HEK293T (cell line): Measurements from ENCODE around the gene MYO9A.
"Not testable (repeated sequence)": the region's sequence is repeated elsewhere in the genome, so short reads cannot be mapped to it uniquely, and the experiment has no call there.

ENCODE experiments used
- CTCF ChIA-PET: fragments of 350-600 bp; formaldehyde crosslinking; extraction: SDS; loops from one replicate; lab custom pipeline; 2021; ENCODE audit warnings: antibody characterized with exemption, inconsistent platforms; lab: Yijun Ruan, JAX
- POLR2A ChIA-PET: fragments of 350-600 bp; formaldehyde crosslinking; extraction: SDS; loops from one replicate; lab custom pipeline; 2020; ENCODE audit warnings: antibody characterized with exemption, inconsistent platforms; lab: Yijun Ruan, JAX
- DNase-seq: peaks from one replicate; pipeline ENCODE4 v3.0.0; 2012; ENCODE audit warnings: mixed read lengths; ENCODE audit errors: extremely low spot score
- ARNT ChIP-seq: fragments of 450-650 bp; IDR thresholded peaks from 2 replicates; pipeline ENCODE4 v1.6.1; 2017; ENCODE audit warnings: mild to moderate bottlenecking
- BHLHE40 ChIP-seq: fragments of 450-650 bp; IDR thresholded peaks from 2 replicates; pipeline ENCODE4 v1.6.1; 2016; ENCODE audit warnings: mild to moderate bottlenecking, moderate library complexity, borderline replicate concordance
- CTBP1 ChIP-seq: fragments of 450-650 bp; IDR thresholded peaks from 2 replicates; pipeline ENCODE4 v1.6.1; 2016; ENCODE audit warnings: borderline replicate concordance
- ELF4 ChIP-seq: fragments of 450-650 bp; IDR thresholded peaks from 2 replicates; pipeline ENCODE4 v1.6.1; 2017; ENCODE audit warnings: antibody characterized with exemption
- FOXA1 ChIP-seq: fragments of 450-650 bp; IDR thresholded peaks from 2 replicates; pipeline ENCODE4 v1.6.1; 2016; ENCODE audit warnings: mild to moderate bottlenecking
- FOXK2 ChIP-seq: fragments of 450-650 bp; IDR thresholded peaks from 2 replicates; pipeline ENCODE4 v1.6.1; 2016; ENCODE audit warnings: mild to moderate bottlenecking
- FOXM1 ChIP-seq: fragments of 450-650 bp; IDR thresholded peaks from 2 replicates; pipeline ENCODE4 v1.6.1; 2017; ENCODE audit warnings: mild to moderate bottlenecking, borderline replicate concordance
- HDGF ChIP-seq: fragments of 450-650 bp; IDR thresholded peaks from 2 replicates; pipeline ENCODE4 v1.6.1; 2017; ENCODE audit warnings: antibody characterized with exemption, borderline replicate concordance
- L3MBTL2 ChIP-seq: fragments of 450-650 bp; conservative IDR thresholded peaks from 2 replicates; pipeline ENCODE4 v1.6.1; 2016; ENCODE audit warnings: mild to moderate bottlenecking
- LEF1 ChIP-seq: fragments of 450-650 bp; IDR thresholded peaks from 2 replicates; pipeline ENCODE4 v1.6.1; 2017; ENCODE audit warnings: mild to moderate bottlenecking, borderline replicate concordance
- NFRKB ChIP-seq: fragments of 450-650 bp; IDR thresholded peaks from 2 replicates; pipeline ENCODE4 v1.6.1; 2016; ENCODE audit warnings: mild to moderate bottlenecking, moderate library complexity
- PKNOX1 ChIP-seq: fragments of 450-650 bp; IDR thresholded peaks from 2 replicates; pipeline ENCODE4 v1.6.1; 2016
- SP1 ChIP-seq: fragments of 450-650 bp; IDR thresholded peaks from 2 replicates; pipeline ENCODE4 v1.6.1; 2017
- SUZ12 ChIP-seq: fragments of 450-650 bp; IDR thresholded peaks from 2 replicates; pipeline ENCODE4 v1.6.1; 2016; ENCODE audit warnings: mild to moderate bottlenecking
- TARDBP ChIP-seq: fragments of 450-650 bp; IDR thresholded peaks from 2 replicates; pipeline ENCODE4 v1.6.1; 2016
- ZNF384 ChIP-seq: fragments of 450-650 bp; IDR thresholded peaks from 2 replicates; pipeline ENCODE4 v1.6.1; 2016

Gene MYO9A

GRCh38 chr15:72033711-72034110, 84.2 kb downstream of the MYO9A start:
- POLR2A ChIA-PET: interaction anchor here (1.4 kb wide), 1 partner anchor 84 kb away, joined by 3 read pairs; the partner anchor contains the start of genes MYO9A and SENP8
- CTCF ChIA-PET: interaction anchor here (0.9 kb wide), 1 partner anchor 9 kb away, joined by 3 read pairs; no protein-coding TSS in a partner anchor
- no peak for DNase-seq
- no peak for TF ChIP-seq ARNT
- no peak for TF ChIP-seq L3MBTL2
- TF ChIP-seq LEF1: no peak
- no peak for TF ChIP-seq SUZ12
- TF ChIP-seq SP1: no peak
- TF ChIP-seq HDGF: no peak
- TF ChIP-seq TARDBP: no peak
- no peak for TF ChIP-seq NFRKB
- no peak for TF ChIP-seq ZNF384
- no peak for TF ChIP-seq FOXM1
- no peak for TF ChIP-seq CTBP1
- no peak for TF ChIP-seq PKNOX1
- no peak for TF ChIP-seq FOXK2
- no peak for TF ChIP-seq FOXA1
- TF ChIP-seq BHLHE40: no peak

- CTCF ChIA-PET: interaction anchor here (0.9 kb wide), 1 partner anchor 9 kb away, joined by 3 read pairs; no protein-coding TSS in a partner anchor
- TF ChIP-seq SP1 (no peak), LEF1 (no peak), NFRKB (no peak)
- no peak for DNase-seq
- POLR2A ChIA-PET: interaction anchor here (1.4 kb wide), 1 partner anchor 85 kb away, joined by 3 read pairs; the partner anchor contains the start of genes MYO9A and SENP8
These were observed 84.7 kb downstream of the MYO9A start for GRCh38 chr15:72033285-72033684.

GRCh38 chr15:72021604-72022003, 96.3 kb downstream of the MYO9A start:
- no peak for TF ChIP-seq FOXA1
- no peak for TF ChIP-seq LEF1
- TF ChIP-seq CTBP1: no peak
- TF ChIP-seq HDGF: no peak
- no peak for TF ChIP-seq NFRKB
- no peak for TF ChIP-seq ELF4
- no peak for TF ChIP-seq ZNF384
- TF ChIP-seq FOXK2: no peak
- no peak for TF ChIP-seq SP1
- no peak for TF ChIP-seq SUZ12
- no peak for TF ChIP-seq FOXM1
- no peak for DNase-seq
- ChIA-PET CTCF (no interaction called here), POLR2A (no interaction called here)

- POLR2A ChIA-PET: no interaction called here
- DNase-seq: no peak
- CTCF ChIA-PET: no interaction called here
- TF ChIP-seq LEF1 (no peak), ARNT (no peak), FOXM1 (no peak), TARDBP (no peak), NFRKB (no peak), FOXA1 (no peak), CTBP1 (no peak), FOXK2 (no peak)
These were observed 97.2 kb downstream of the MYO9A start for GRCh38 chr15:72020799-72021198.

- DNase-seq, POLR2A ChIA-PET, CTCF ChIA-PET: not testable (repeated sequence)
These were observed 103.4 kb downstream of the MYO9A start for GRCh38 chr15:72014555-72014954.

GRCh38 chr15:72013703-72014102, 104.2 kb downstream of the MYO9A start:
- DNase-seq: no peak
- TF ChIP-seq NFRKB: no peak
- TF ChIP-seq L3MBTL2: no peak
- TF ChIP-seq ELF4: no peak
- TF ChIP-seq SP1: no peak
- TF ChIP-seq ARNT: no peak
- TF ChIP-seq PKNOX1: no peak
- no peak for TF ChIP-seq FOXK2
- no peak for TF ChIP-seq FOXA1
- TF ChIP-seq SUZ12: no peak
- TF ChIP-seq TARDBP: no peak
- TF ChIP-seq CTBP1: no peak
- TF ChIP-seq HDGF: no peak
- no peak for TF ChIP-seq ZNF384
- TF ChIP-seq LEF1: no peak
- TF ChIP-seq FOXM1: no peak
- no peak for TF ChIP-seq BHLHE40
- ChIA-PET POLR2A (no interaction called here), CTCF (no interaction called here)

- no peak for DNase-seq
- ChIA-PET POLR2A (interaction anchor here (0.8 kb wide), 1 partner anchor 79 kb away, joined by 3 read pairs; no protein-coding TSS in a partner anchor), CTCF (interaction anchor here (0.6 kb wide), 1 partner anchor 8 kb away, joined by 4 read pairs; no protein-coding TSS in a partner anchor)
- TF ChIP-seq FOXA1 (no peak), ELF4 (no peak), HDGF (no peak), SUZ12 (no peak), CTBP1 (no peak)
These were observed 106.5 kb downstream of the MYO9A start for GRCh38 chr15:72011302-72011942.
